Mesenchymal stem cell (in vitro differentiated cells and primary cell): Measurements from ENCODE around the gene IQCF6.

Experiments
- DNase-seq: peaks from one replicate; pipeline ENCODE4 v3.0.0-alpha.2; 2013
- H2AFZ ChIP-seq: one replicate; pipeline ENCODE4 v1.6.1; 2013; ENCODE audit warnings: low read depth, mild to moderate bottlenecking, control low read depth, inconsistent platforms, low read length, moderate library complexity
- H2AK5ac ChIP-seq: 2 replicates; pipeline ENCODE4 v1.6.1; 2013; ENCODE audit warnings: low read length, moderate library complexity, mild to moderate bottlenecking, inconsistent platforms; ENCODE audit not compliant: severe bottlenecking
- H2BK120ac ChIP-seq: one replicate; pipeline ENCODE4 v1.6.1; 2013; ENCODE audit warnings: low read depth, mild to moderate bottlenecking, inconsistent platforms, low read length, moderate library complexity
- H2BK12ac ChIP-seq, 2 experiments: one replicate each; pipeline ENCODE4 v1.6.1; 2013; ENCODE audit warnings: inconsistent platforms in 2 of 2, low read length in 2 of 2, mild to moderate bottlenecking in 2 of 2, moderate library complexity in 2 of 2, control low read depth in 1 of 2
- H2BK15ac ChIP-seq: one replicate; pipeline ENCODE4 v1.6.1; 2013; ENCODE audit warnings: mild to moderate bottlenecking, low read depth, inconsistent platforms; ENCODE audit not compliant: poor library complexity, severe bottlenecking
- H2BK5ac ChIP-seq: 2 replicates; pipeline ENCODE4 v1.6.1; 2013; ENCODE audit warnings: low read depth, mild to moderate bottlenecking, low read length, control low read depth, inconsistent platforms; ENCODE audit not compliant: poor library complexity, severe bottlenecking
- H3K14ac ChIP-seq, 2 experiments: one replicate each; pipeline ENCODE4 v1.6.1; 2013; ENCODE audit warnings: inconsistent platforms in 2 of 2, low read length in 2 of 2, control low read depth in 1 of 2, mild to moderate bottlenecking in 1 of 2, moderate library complexity in 1 of 2
- H3K18ac ChIP-seq, 2 experiments: one replicate each; pipeline ENCODE4 v1.6.1; 2013; ENCODE audit warnings: inconsistent platforms in 2 of 2, low read length in 2 of 2, control low read depth in 1 of 2, low read depth in 1 of 2, mild to moderate bottlenecking in 1 of 2
- H3K23ac ChIP-seq, 2 experiments: one replicate each; pipeline ENCODE4 v1.6.1; 2013; ENCODE audit warnings: inconsistent platforms in 2 of 2, low read length in 2 of 2, mild to moderate bottlenecking in 2 of 2, moderate library complexity in 2 of 2, control low read depth in 1 of 2
- H3K27ac ChIP-seq: 2 replicates; pipeline ENCODE4 v1.5.1; 2013; ENCODE audit warnings: mild to moderate bottlenecking, moderate library complexity, low read length, control low read depth, inconsistent platforms; ENCODE audit not compliant: poor library complexity, severe bottlenecking
- H3K27me3 ChIP-seq, 2 experiments: 2 replicates each; pipeline versions ENCODE4 v1.6.1 to v1.7.0; 2013; ENCODE audit warnings: low read length in 2 of 2, mild to moderate bottlenecking in 2 of 2, moderate library complexity in 2 of 2, control low read depth in 1 of 2, inconsistent platforms in 1 of 2; ENCODE audit not compliant: control insufficient read depth in 1 of 2, insufficient read depth in 1 of 2
- H3K36me3 ChIP-seq, 2 experiments: 2 replicates each; pipeline versions ENCODE4 v1.6.1 to v1.7.0; 2013; ENCODE audit warnings: low read length in 2 of 2, control low read depth in 1 of 2, inconsistent platforms in 1 of 2, low read depth in 1 of 2, mild to moderate bottlenecking in 1 of 2; ENCODE audit not compliant: insufficient read depth in 2 of 2, control insufficient read depth in 1 of 2
- H3K4ac ChIP-seq, 2 experiments: one replicate each; pipeline ENCODE4 v1.6.1; 2013; ENCODE audit warnings: inconsistent platforms in 2 of 2, low read length in 2 of 2, mild to moderate bottlenecking in 2 of 2, moderate library complexity in 2 of 2, control low read depth in 1 of 2, low read depth in 1 of 2
- H3K4me1 ChIP-seq: 2 replicates; pipeline ENCODE4 v1.6.1; 2013; ENCODE audit warnings: low read depth, low read length, control low read depth; ENCODE audit not compliant: control insufficient read depth, insufficient read depth
- H3K4me2 ChIP-seq: 2 replicates; pipeline ENCODE4 v1.6.1; 2013; ENCODE audit warnings: low read length, mild to moderate bottlenecking, inconsistent platforms; ENCODE audit not compliant: poor library complexity, severe bottlenecking
- H3K4me3 ChIP-seq, 2 experiments: 2 replicates each; pipeline versions ENCODE4 v1.5.1 to v1.7.0; 2013; ENCODE audit warnings: low read length in 2 of 2, mild to moderate bottlenecking in 2 of 2, control low read depth in 1 of 2, low read depth in 1 of 2; ENCODE audit not compliant: insufficient read depth in 1 of 2
- H3K79me1 ChIP-seq: replicated peaks from 2 replicates; pipeline ENCODE4 v1.6.1; 2013; ENCODE audit warnings: mild to moderate bottlenecking, control low read depth, low read length, inconsistent platforms; ENCODE audit not compliant: poor library complexity, severe bottlenecking
- H3K9ac ChIP-seq: 2 replicates; pipeline ENCODE4 v1.7.0; 2013; ENCODE audit warnings: mild to moderate bottlenecking, low read length, moderate library complexity
- H3K9me3 ChIP-seq: 2 replicates; pipeline ENCODE4 v1.7.0; 2013; ENCODE audit warnings: mild to moderate bottlenecking, low read length; ENCODE audit not compliant: control insufficient read depth
- H4K8ac ChIP-seq: one replicate; pipeline ENCODE4 v1.6.1; 2013; ENCODE audit warnings: inconsistent platforms, mild to moderate bottlenecking, low read length, moderate library complexity
- H4K91ac ChIP-seq: one replicate; pipeline ENCODE4 v1.6.1; 2013; ENCODE audit warnings: mild to moderate bottlenecking, low read length, inconsistent platforms
- WGBS: methylation state at CpG from one replicate; pipeline ENCODE4 v1.1.7; 2013; ENCODE audit warnings: mixed read lengths; 5-methylcytosine and 5-hydroxymethylcytosine counted together

Gene IQCF6

GRCh38 chr3:51778554-51778953 is 483 bp downstream of the IQCF6 start:
- Histone ChIP-seq H3K23ac (no peak overlapping the region), H3K27ac (no peak overlapping the region), H3K27me3 (peaks cover 5 to 10% of the 10 kb centered on the region in 2 experiments), H4K91ac (no peak overlapping the region), H3K4me1 (no peaks in the 10 kb centered on the region), H3K9ac (no peak overlapping the region), H2BK5ac (no peak overlapping the region), H3K79me1 (no peaks in the 10 kb centered on the region), H3K36me3 (no peaks in the 10 kb centered on the region), H2AK5ac (no peak overlapping the region), H3K4me2 (no peak overlapping the region), H2BK12ac (no peak overlapping the region), H3K9me3 (no peaks in the 10 kb centered on the region), H2AFZ (no peak overlapping the region), H3K18ac (no peak overlapping the region), H3K4me3 (no peak overlapping the region), H4K8ac (no peak overlapping the region), H3K14ac (no peak overlapping the region), H3K4ac (no peak overlapping the region), H2BK15ac (no peak overlapping the region), H2BK120ac (no peak overlapping the region)
- WGBS, result 90% methylated on average over 17 of the region's 17 CpGs
- DNase-seq, result no peak

- H2BK120ac ChIP-seq, result no peak overlapping the region
- H2BK5ac ChIP-seq, result no peak overlapping the region
- no peaks in the 10 kb centered on the region for H3K79me1 ChIP-seq
- H3K14ac ChIP-seq, result no peak overlapping the region
- no peak overlapping the region for H4K91ac ChIP-seq
- H3K4me2 ChIP-seq, result no peak overlapping the region
- no peak overlapping the region for H2BK15ac ChIP-seq
- no peak overlapping the region for H4K8ac ChIP-seq
- no peak overlapping the region for H2BK12ac ChIP-seq
- H3K9ac ChIP-seq, result no peak overlapping the region
- H3K36me3 ChIP-seq, result no peaks in the 10 kb centered on the region
- no peak overlapping the region for H3K18ac ChIP-seq
- H3K9me3 ChIP-seq, result no peaks in the 10 kb centered on the region
- no peak for DNase-seq
- no peak overlapping the region for H3K4me3 ChIP-seq
- WGBS, result 74% methylated on average over 3 of the region's 3 CpGs
- no peak overlapping the region for H2AK5ac ChIP-seq
- no peak overlapping the region for H3K23ac ChIP-seq
- H3K27ac ChIP-seq, result no peak overlapping the region
- H3K27me3 ChIP-seq, result peaks cover 5 to 15% of the 10 kb centered on the region in 2 experiments
- no peak overlapping the region for H2AFZ ChIP-seq
- H3K4me1 ChIP-seq, result no peaks in the 10 kb centered on the region
- no peak overlapping the region for H3K4ac ChIP-seq
Measured at GRCh38 chr3:51777985-51778384, 1.1 kb downstream of the IQCF6 start.

GRCh38 chr3:51773529-51774056 is 5.4 kb downstream of the IQCF6 start:
- no peak overlapping the region for H2AFZ ChIP-seq
- H3K27me3 ChIP-seq, result peaks cover 5 to 24% of the 10 kb centered on the region in 2 experiments
- H4K8ac ChIP-seq, result no peak overlapping the region
- H2BK12ac ChIP-seq, result no peak overlapping the region
- H4K91ac ChIP-seq, result no peak overlapping the region
- no peak overlapping the region for H2BK5ac ChIP-seq
- no peak overlapping the region for H2AK5ac ChIP-seq
- no peak overlapping the region for H3K4me2 ChIP-seq
- H2BK15ac ChIP-seq, result no peak overlapping the region
- no peaks in the 10 kb centered on the region for H3K79me1 ChIP-seq
- no peak overlapping the region for H3K14ac ChIP-seq
- H3K18ac ChIP-seq, result no peak overlapping the region
- peaks cover 3% of the 10 kb centered on the region for H3K9me3 ChIP-seq
- no peak overlapping the region for H3K27ac ChIP-seq
- H2BK120ac ChIP-seq, result no peak overlapping the region
- DNase-seq, result no peak
- H3K9ac ChIP-seq, result no peak overlapping the region
- no peaks in the 10 kb centered on the region for H3K36me3 ChIP-seq
- 41% methylated on average over 3 of the region's 4 CpGs for WGBS
- no peaks in the 10 kb centered on the region for H3K4me1 ChIP-seq
- H3K4me3 ChIP-seq, result no peak overlapping the region
- no peak overlapping the region for H3K23ac ChIP-seq
- H3K4ac ChIP-seq, result no peak overlapping the region

- Histone ChIP-seq H3K4ac (no peak overlapping the region), H4K8ac (no peak overlapping the region), H2AK5ac (no peak overlapping the region), H3K36me3 (no peaks in the 10 kb centered on the region), H3K9ac (no peak overlapping the region), H3K4me3 (no peak overlapping the region), H3K18ac (no peak overlapping the region), H3K4me1 (no peaks in the 10 kb centered on the region), H3K23ac (no peak overlapping the region), H3K4me2 (no peak overlapping the region), H3K79me1 (no peaks in the 10 kb centered on the region), H4K91ac (no peak overlapping the region), H2BK120ac (no peak overlapping the region), H3K9me3 (peaks cover 30% of the 10 kb centered on the region), H3K14ac (no peak overlapping the region), H3K27ac (no peak overlapping the region), H2AFZ (no peak overlapping the region), H2BK15ac (no peak overlapping the region), H3K27me3 (no peaks in the 10 kb centered on the region), H2BK12ac (no peak overlapping the region), H2BK5ac (no peak overlapping the region)
- no peak for DNase-seq
Measured at GRCh38 chr3:51759203-51759602, 19.8 kb downstream of the IQCF6 start.
